Measurements from ENCODE around the gene ATRAID.
"Not testable (repeated sequence)": the region's sequence is repeated elsewhere in the genome, so short reads cannot be mapped to it uniquely, and the experiment has no call there.

The ATRAID gene

GRCh38 chr2:27194538-27195354 is 17.1 kb upstream of the ATRAID start:
- DNase-seq (ENCODE audit: low spot score), result no peak

- not testable (repeated sequence) for DNase-seq (ENCODE audit: low spot score)
Measured at GRCh38 chr2:27195799-27196198, 16.0 kb upstream of the ATRAID start.

- not testable (repeated sequence) for DNase-seq (ENCODE audit: low spot score)
Measured at GRCh38 chr2:27198068-27198467, 13.8 kb upstream of the ATRAID start.

GRCh38 chr2:27198627-27199026 is 13.2 kb upstream of the ATRAID start:
- no peak for DNase-seq (ENCODE audit: low spot score)

- no peak for DNase-seq (ENCODE audit: low spot score)
Measured at GRCh38 chr2:27199241-27199640, 12.6 kb upstream of the ATRAID start.

- DNase-seq (ENCODE audit: low spot score), result no peak
Measured at GRCh38 chr2:27201675-27202074, 10.2 kb upstream of the ATRAID start.

GRCh38 chr2:27202854-27203253 is 9.0 kb upstream of the ATRAID start:
- no peak for DNase-seq (ENCODE audit: low spot score)

- no peak for DNase-seq (ENCODE audit: low spot score)
Measured at GRCh38 chr2:27203741-27204140, 8.1 kb upstream of the ATRAID start.

GRCh38 chr2:27204566-27204965 is 7.3 kb upstream of the ATRAID start:
- DNase-seq (ENCODE audit: low spot score), result no peak

GRCh38 chr2:27205206-27205605 is 6.6 kb upstream of the ATRAID start:
- no peak for DNase-seq (ENCODE audit: low spot score)

GRCh38 chr2:27206346-27206745 is 5.5 kb upstream of the ATRAID start:
- no peak for DNase-seq (ENCODE audit: low spot score)

- no peak for DNase-seq (ENCODE audit: low spot score)
Measured at GRCh38 chr2:27208486-27209050, 3.3 kb upstream of the ATRAID start.

- DNase-seq (ENCODE audit: low spot score), result no peak
Measured at GRCh38 chr2:27209621-27210401, 2.0 kb upstream of the ATRAID start.

- DNase-seq (ENCODE audit: low spot score), result no peak
Measured at GRCh38 chr2:27211241-27211942, 449 bp upstream of the ATRAID start.

- DNase-seq (ENCODE audit: low spot score), result no peak
Measured at GRCh38 chr2:27212626-27213471, 1.0 kb downstream of the ATRAID start.

- no peak for DNase-seq (ENCODE audit: low spot score)
Measured at GRCh38 chr2:27214941-27215340, 3.1 kb downstream of the ATRAID start.

GRCh38 chr2:27216416-27217137 is 4.7 kb downstream of the ATRAID start:
- DNase-seq (ENCODE audit: low spot score), result no peak

- peak; percentile 70 for DNase-seq (ENCODE audit: low spot score)
Measured at GRCh38 chr2:27217173-27218121, 5.6 kb downstream of the ATRAID start, which contains the start of gene CAD. TSS of gene CAD (plus strand) at chr2:27217369. CDS start at chr2:27217552, 183 bp downstream.

GRCh38 chr2:27218614-27219013 is 6.8 kb downstream of the ATRAID start:
- DNase-seq (ENCODE audit: low spot score), result no peak

Data from hematopoietic multipotent progenitor cell treated with erythropoietin and hydrocortisone succinate and interleukin-3 and kit ligand, for 17 days (in vitro differentiated cells).